Osteoblast (primary cell): Measurements from ENCODE around the gene POLD1. TPM values are rescaled to one million over a fixed set of nuclear protein-coding genes. Genes with fewer than 3 reads are reported as not detected.
A peak's percentile ranks its signal among the peaks of the same experiment; 100 is the strongest.
"Not testable (repeated sequence)": the region's sequence is repeated elsewhere in the genome, so short reads cannot be mapped to it uniquely, and the experiment has no call there.

Experiments
- DNase-seq: peaks from one replicate; pipeline ENCODE4 v3.0.0; 2011; ENCODE audit warnings: low spot score, mixed read lengths; ENCODE audit not compliant: insufficient read length; ENCODE audit errors: missing footprints
- H2AFZ ChIP-seq: 2 replicates; pipeline ENCODE4 v1.6.0; 2011; ENCODE audit warnings: mild to moderate bottlenecking, low read length
- H3K27ac ChIP-seq: 2 replicates; pipeline ENCODE4 v1.5.1; 2011; ENCODE audit warnings: mild to moderate bottlenecking, low read depth, low read length, moderate library complexity
- H3K27me3 ChIP-seq: 2 replicates; pipeline ENCODE4 v1.6.0; 2012; ENCODE audit warnings: mild to moderate bottlenecking, control low read depth, inconsistent platforms, low read length, moderate library complexity; ENCODE audit not compliant: insufficient read depth
- H3K36me3 ChIP-seq: 2 replicates; pipeline ENCODE4 v1.5.1; 2011; ENCODE audit warnings: mild to moderate bottlenecking, low read length, control low read depth, moderate library complexity; ENCODE audit not compliant: insufficient read depth
- H3K4me1 ChIP-seq: 2 replicates; pipeline ENCODE4 v1.5.1; 2011; ENCODE audit warnings: mild to moderate bottlenecking, low read length, control low read depth, moderate library complexity; ENCODE audit not compliant: insufficient read depth
- H3K4me2 ChIP-seq: 2 replicates; pipeline ENCODE4 v1.6.0; 2011; ENCODE audit warnings: mild to moderate bottlenecking, low read length; ENCODE audit not compliant: insufficient read depth
- H3K4me3 ChIP-seq: fragments of 200-600 bp; sonication (generic); 3 replicates; pipeline ENCODE4 v1.5.1; 2012; ENCODE audit warnings: mild to moderate bottlenecking, low read length, inconsistent platforms; ENCODE audit not compliant: insufficient read depth
- H3K79me2 ChIP-seq: 2 replicates; pipeline ENCODE4 v1.6.0; 2012; ENCODE audit warnings: mild to moderate bottlenecking, low read length, control low read depth, inconsistent platforms; ENCODE audit not compliant: insufficient read depth
- H3K9me3 ChIP-seq: 2 replicates; pipeline ENCODE4 v1.5.1; 2011; ENCODE audit warnings: low read depth, low read length, control low read depth
- H4K20me1 ChIP-seq: 2 replicates; pipeline ENCODE4 v1.6.0; 2012; ENCODE audit warnings: mild to moderate bottlenecking, low read length, control low read depth; ENCODE audit not compliant: insufficient read depth
- total RNA-seq: library from RNA; depleted of rRNA; stranded (reverse); fragments of >200 nt; gene quantifications from 2 replicates; pipeline ENCODE4 v1.2.3, GENCODE V29; 2012
- TF ChIP-seq, protein P1 (sequence below): IDR thresholded peaks from 2 replicates; pipeline ENCODE4 v1.5.1; 2011; ENCODE audit warnings: mild to moderate bottlenecking, low read depth, low read length, moderate library complexity; ENCODE audit errors: extremely low read depth

Gene POLD1
- total RNA-seq, 1 donor, result 15.6 TPM

DNA sequence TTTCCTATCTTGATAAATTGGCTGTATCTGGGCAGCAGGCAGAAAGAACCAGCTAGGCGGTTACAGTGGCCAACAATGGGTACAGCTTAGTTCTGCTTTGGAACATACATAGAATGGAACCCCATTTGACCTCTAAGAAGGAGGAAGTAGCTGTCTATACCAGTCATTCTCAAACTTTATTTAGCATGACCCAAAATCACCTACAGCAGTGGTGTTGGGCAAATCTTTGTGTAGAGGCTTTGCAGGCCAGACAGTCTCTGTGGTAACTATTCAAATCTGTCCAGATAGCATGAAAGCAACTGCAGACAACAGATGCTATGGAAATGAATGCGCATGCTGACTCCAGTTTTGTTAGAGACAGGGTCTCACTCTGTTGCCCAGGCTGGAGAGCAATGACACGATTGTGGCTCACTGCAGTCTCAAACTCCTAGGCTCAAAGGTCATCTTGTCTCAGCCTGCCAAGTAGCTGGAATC is 43.0 kb upstream of the POLD1 start:
- TF ChIP-seq, protein P1, sequence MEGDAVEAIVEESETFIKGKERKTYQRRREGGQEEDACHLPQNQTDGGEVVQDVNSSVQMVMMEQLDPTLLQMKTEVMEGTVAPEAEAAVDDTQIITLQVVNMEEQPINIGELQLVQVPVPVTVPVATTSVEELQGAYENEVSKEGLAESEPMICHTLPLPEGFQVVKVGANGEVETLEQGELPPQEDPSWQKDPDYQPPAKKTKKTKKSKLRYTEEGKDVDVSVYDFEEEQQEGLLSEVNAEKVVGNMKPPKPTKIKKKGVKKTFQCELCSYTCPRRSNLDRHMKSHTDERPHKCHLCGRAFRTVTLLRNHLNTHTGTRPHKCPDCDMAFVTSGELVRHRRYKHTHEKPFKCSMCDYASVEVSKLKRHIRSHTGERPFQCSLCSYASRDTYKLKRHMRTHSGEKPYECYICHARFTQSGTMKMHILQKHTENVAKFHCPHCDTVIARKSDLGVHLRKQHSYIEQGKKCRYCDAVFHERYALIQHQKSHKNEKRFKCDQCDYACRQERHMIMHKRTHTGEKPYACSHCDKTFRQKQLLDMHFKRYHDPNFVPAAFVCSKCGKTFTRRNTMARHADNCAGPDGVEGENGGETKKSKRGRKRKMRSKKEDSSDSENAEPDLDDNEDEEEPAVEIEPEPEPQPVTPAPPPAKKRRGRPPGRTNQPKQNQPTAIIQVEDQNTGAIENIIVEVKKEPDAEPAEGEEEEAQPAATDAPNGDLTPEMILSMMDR, result no peak
- no peak for DNase-seq
- Histone ChIP-seq H3K4me2 (no peak overlapping the region), H3K4me1 (no peaks in the 10 kb centered on the region), H3K4me3 (no peak overlapping the region), H3K36me3 (no peaks in the 10 kb centered on the region), H3K9me3 (peaks cover 9% of the 10 kb centered on the region), H3K79me2 (no peaks in the 10 kb centered on the region), H4K20me1 (no peaks in the 10 kb centered on the region), H2AFZ (no peak overlapping the region), H3K27me3 (no peaks in the 10 kb centered on the region), H3K27ac (no peak overlapping the region)

DNA sequence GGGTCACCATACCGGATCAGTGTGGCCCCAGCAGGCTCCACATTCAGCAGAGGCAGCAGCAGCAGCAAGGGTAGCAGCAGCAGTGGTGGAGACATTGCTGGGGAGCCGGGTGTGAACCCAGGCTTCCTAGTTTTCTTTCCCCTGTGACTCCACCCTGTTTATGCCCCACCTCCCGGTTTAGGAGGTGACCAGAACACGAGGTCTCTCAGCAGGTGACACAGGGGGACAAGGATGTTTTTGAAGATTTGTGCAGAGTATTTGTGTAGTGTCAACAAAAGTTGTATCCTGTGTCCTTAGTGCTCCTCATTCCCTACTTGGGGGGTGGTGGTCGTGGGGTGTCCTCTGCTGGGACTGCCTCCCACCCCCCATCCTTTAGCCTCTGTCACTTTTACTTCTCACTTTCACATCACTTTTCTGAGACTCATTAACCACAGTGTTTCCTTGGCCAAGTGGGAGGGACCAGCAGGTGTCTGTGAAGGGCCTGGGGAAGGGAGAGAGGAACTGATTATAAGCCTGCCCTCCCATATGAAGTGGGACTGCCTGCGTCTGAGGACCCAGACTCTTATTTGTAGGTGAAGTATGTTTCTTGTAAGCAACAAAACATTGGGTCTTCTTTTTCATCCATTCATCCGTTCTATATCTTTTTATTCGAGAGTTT is 39.4 kb upstream of the POLD1 start:
- TF ChIP-seq, protein P1, result no peak
- no peaks in the 10 kb centered on the region for H3K4me1 ChIP-seq
- H2AFZ ChIP-seq, result no peak overlapping the region
- DNase-seq, result peak; percentile 35
- H3K9me3 ChIP-seq, result peaks cover 9% of the 10 kb centered on the region
- H4K20me1 ChIP-seq, result no peaks in the 10 kb centered on the region
- H3K4me2 ChIP-seq, result no peak overlapping the region
- H3K36me3 ChIP-seq, result no peaks in the 10 kb centered on the region
- H3K27ac ChIP-seq, result no peak overlapping the region
- no peaks in the 10 kb centered on the region for H3K27me3 ChIP-seq
- no peaks in the 10 kb centered on the region for H3K79me2 ChIP-seq
- no peak overlapping the region for H3K4me3 ChIP-seq

DNA sequence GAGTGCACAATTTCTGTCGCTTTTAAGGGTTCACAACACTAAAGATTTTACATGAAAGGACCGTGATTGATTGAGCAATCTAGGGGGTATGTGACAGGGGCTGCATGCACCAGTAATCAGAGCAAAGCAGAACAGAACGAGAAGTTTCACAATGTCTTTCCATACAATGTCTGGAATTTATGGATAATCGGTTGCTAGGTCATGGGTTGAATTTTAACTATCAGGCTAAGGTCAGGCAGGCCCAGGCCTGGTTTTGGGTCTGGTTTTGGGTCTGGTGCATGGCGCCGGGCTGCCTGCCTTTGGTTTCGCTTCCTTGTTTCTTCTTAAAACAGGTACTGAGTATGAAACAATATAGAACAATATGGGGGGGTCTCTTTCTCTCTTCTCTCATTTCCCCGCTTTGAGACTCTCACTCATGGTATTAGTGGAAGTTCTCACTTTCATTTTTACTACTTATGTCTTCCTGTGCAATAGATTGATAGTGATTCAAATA is 37.0 kb upstream of the POLD1 start:
- H3K4me2 ChIP-seq, H4K20me1 ChIP-seq, H3K36me3 ChIP-seq, H3K4me3 ChIP-seq, H2AFZ ChIP-seq, H3K27ac ChIP-seq, H3K9me3 ChIP-seq, H3K79me2 ChIP-seq, H3K27me3 ChIP-seq, DNase-seq, H3K4me1 ChIP-seq: not testable (repeated sequence)

DNA sequence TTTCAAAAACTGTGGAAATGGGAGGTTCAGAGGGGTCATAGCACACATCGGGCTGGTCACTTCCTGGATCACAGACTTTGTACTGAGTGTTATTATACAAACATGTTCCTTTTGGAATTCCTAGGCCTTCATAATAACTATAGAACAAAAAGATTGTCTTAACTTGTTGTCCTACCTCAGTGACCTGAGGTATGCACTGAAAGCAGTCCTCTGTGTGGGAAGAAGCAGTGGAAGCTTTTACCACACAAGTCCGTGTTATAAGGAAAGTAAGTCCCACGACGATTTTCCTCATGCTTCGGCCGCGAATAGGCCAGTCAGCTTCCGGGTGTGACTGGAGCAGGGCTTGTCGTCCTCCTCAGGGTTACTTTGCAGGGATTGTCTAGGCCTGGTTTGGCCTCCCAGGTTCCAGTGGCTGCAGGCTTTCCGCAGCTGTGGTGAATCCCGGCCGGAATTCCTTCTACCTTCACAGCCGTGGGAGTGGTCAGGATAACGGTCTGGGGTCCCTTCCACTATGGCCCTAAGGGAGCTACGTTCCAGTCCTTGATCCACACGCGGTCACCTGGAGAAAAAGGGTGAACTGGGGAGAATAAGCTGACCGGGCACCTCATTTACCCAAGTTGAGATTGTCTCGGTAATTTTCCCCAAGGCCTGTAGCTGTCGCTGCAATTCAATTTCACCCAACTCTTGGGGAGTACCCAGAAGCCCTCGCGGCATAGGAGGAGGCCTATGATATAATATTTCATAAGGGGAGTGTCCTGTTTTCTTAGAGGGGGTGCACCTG is 34.7 kb upstream of the POLD1 start:
- H3K4me2 ChIP-seq, result no peak overlapping the region
- H3K9me3 ChIP-seq, result peaks cover 7% of the 10 kb centered on the region
- no peaks in the 10 kb centered on the region for H3K4me1 ChIP-seq
- TF ChIP-seq, protein P1, result no peak
- H3K79me2 ChIP-seq, result no peaks in the 10 kb centered on the region
- no peak overlapping the region for H3K27ac ChIP-seq
- H2AFZ ChIP-seq, result no peak overlapping the region
- no peak overlapping the region for H3K4me3 ChIP-seq
- no peaks in the 10 kb centered on the region for H4K20me1 ChIP-seq
- no peaks in the 10 kb centered on the region for H3K36me3 ChIP-seq
- no peak for DNase-seq
- no peaks in the 10 kb centered on the region for H3K27me3 ChIP-seq
